Measurements from ENCODE around the gene SYTL3. TPM values are rescaled to one million over a fixed set of nuclear protein-coding genes. Genes with fewer than 3 reads are reported as not detected.

The SYTL3 gene
- total and polyA plus RNA-seq, 2 donors from 2014 or later, result 3.1 to 16.0 TPM

DNA sequence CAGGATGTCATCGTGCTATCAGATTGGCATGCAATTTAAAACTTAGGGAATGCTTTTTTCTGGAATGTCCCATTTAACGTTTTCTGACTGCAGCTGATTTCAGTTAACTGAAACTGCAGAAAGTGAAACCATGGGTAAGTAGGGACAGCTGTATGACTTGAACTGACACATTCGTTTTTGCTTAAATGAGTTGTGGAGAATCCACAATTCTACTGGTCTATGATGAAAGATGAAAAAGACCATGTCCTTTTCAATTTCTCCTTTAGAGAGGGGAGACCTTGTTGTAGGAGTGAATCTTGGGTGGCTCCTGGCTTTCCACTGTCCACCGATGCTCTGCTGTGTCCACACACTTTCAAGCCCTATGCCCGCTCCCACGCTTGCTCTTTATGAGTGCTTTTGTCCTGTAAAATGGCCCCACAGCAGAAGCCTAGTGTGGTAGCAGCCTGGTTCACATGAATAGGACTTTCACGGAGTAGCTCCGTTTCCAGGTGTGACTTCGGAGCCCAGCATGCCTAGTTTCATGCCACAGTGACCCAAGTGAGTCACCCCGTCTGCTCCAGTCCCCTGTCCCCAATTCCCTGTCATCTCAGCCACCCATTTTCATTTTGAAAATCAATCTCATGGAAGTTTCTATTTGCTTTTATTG lies 27.2 kb upstream of the SYTL3 start:
- H3K27ac ChIP-seq (ENCODE audit: low read depth in 2 of 2, low read length in 2 of 2), result no peak overlapping the region
- H3K36me3 ChIP-seq (ENCODE audit: control insufficient read depth in 2 of 3, insufficient read depth in 3 of 3, low read length in 3 of 3), result peaks cover 3 to 7% (median 6%) of the 10 kb centered on the region in 3 donors
- intact Hi-C loops (cut with DNase I), result no loop called here
- DNase-seq (peak in 1 of 5 donors; percentile 34), FAIRE-seq (no peak)
- TF ChIP-seq, protein P1, sequence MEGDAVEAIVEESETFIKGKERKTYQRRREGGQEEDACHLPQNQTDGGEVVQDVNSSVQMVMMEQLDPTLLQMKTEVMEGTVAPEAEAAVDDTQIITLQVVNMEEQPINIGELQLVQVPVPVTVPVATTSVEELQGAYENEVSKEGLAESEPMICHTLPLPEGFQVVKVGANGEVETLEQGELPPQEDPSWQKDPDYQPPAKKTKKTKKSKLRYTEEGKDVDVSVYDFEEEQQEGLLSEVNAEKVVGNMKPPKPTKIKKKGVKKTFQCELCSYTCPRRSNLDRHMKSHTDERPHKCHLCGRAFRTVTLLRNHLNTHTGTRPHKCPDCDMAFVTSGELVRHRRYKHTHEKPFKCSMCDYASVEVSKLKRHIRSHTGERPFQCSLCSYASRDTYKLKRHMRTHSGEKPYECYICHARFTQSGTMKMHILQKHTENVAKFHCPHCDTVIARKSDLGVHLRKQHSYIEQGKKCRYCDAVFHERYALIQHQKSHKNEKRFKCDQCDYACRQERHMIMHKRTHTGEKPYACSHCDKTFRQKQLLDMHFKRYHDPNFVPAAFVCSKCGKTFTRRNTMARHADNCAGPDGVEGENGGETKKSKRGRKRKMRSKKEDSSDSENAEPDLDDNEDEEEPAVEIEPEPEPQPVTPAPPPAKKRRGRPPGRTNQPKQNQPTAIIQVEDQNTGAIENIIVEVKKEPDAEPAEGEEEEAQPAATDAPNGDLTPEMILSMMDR (IDR thresholded peaks at IDR 0.05; ENCODE audit: borderline replicate concordance, extremely low read depth, insufficient read depth), result no peak
- H3K9ac ChIP-seq (ENCODE audit: low read length in 3 of 3), result no peak overlapping the region
- H3K27me3 ChIP-seq (ENCODE audit: control insufficient read depth, insufficient read depth, low read length), result no peaks in the 10 kb centered on the region
- peaks cover 0 to 15% (median 0%) of the 10 kb centered on the region in 3 donors for H3K4me1 ChIP-seq (ENCODE audit: control insufficient read depth in 2 of 3, insufficient read depth in 2 of 3, low read depth in 1 of 3, low read length in 3 of 3)
- no peak overlapping the region for H3K4me3 ChIP-seq (ENCODE audit: low read length in 3 of 3)
- no peaks in the 10 kb centered on the region for H3K9me3 ChIP-seq (ENCODE audit: control insufficient read depth in 2 of 3, insufficient read depth in 1 of 3, low read length in 3 of 3)

DNA sequence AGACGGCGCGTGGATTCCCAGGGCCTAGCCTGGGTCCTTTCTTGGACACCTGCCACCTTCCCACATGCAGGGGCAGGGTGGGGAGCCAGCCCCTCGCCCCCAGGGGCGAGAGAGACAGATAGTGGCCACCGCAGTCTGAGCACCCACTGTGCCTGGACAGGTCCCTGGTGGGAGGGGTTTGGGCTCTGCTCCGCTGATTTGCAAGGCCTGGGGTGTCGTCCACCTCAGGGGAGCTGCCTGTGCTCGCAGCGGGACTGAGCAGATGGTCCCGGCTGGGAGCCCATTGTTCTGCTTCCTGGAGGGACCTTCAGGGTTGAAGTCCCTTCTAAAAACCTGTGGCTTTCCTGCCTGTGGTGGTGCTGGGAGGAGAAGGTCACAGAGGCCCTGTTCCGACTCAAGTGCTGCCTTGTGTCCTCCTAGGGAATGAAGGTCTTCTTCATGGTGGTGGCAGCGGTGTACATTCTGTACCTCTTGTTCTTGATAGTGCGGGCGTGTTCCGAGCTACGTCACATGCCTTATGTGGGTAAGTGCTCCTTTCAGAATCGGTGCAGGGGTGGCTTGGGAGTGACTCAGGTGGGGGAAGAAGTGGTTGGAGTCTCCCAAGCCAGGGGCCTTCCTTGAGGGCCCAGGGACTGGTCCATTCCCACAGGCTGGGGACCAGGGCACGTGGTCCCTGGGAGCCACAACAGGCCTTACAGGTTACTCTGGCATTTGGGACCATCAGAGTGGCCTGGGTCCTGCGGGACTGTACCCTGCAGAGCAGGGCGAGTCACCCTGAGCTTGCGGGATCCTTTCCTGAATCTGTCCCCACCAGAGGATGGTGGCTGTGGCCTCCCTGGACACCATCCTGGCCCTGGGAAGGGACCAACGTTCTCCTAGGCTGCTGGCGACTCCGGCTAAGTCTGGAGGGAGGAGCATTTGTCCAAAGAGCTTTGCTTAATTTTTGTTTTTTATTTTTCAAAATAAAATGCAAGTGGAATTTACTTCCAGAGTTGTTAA lies 24.9 kb upstream of the SYTL3 start:
- no peak overlapping the region for H3K9ac ChIP-seq (ENCODE audit: low read length in 3 of 3)

DNA sequence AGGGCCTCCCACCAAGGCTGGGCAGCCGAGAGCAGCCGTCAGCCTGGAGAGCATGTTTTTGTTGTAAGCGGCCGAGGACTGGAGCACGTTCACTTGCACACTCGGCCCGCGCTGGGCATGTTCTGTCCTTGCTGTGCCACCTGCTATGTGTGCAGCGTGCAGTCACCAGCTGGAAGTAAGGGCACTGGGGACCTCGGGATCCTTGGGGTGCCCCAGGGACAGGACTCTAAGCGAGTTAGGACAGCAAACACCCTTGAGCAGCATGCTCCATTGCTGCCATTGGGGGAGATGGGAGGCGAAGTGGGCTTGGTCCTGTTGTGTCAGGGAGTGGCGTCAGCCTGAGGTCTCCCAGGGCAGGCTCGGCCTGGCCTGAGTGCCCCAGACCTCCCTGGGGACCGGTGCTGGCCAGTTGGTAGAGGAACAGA lies 24.0 kb upstream of the SYTL3 start:
- TF ChIP-seq, protein P1 (IDR thresholded peaks at IDR 0.05; ENCODE audit: borderline replicate concordance, extremely low read depth, insufficient read depth), result no peak

More for the DNA sequence above, 24.9 kb upstream of the SYTL3 start:
- DNase-seq (peak in 1 of 5 donors; percentile 53), FAIRE-seq (no peak)
- Histone ChIP-seq H3K4me1 (ENCODE audit: control insufficient read depth in 2 of 3, insufficient read depth in 2 of 3, low read depth in 1 of 3, low read length in 3 of 3) (peaks cover 0 to 15% (median 0%) of the 10 kb centered on the region in 3 donors), H3K27me3 (ENCODE audit: control insufficient read depth, insufficient read depth, low read length) (no peaks in the 10 kb centered on the region), H3K4me3 (ENCODE audit: low read length in 3 of 3) (no peak overlapping the region), H3K27ac (ENCODE audit: low read depth in 2 of 2, low read length in 2 of 2) (peak overlapping the region in 1 of 2 donors; percentile 13), H3K36me3 (ENCODE audit: control insufficient read depth in 2 of 3, insufficient read depth in 3 of 3, low read length in 3 of 3) (peaks cover 3 to 7% (median 6%) of the 10 kb centered on the region in 3 donors), H3K9me3 (ENCODE audit: control insufficient read depth in 2 of 3, insufficient read depth in 1 of 3, low read length in 3 of 3) (no peaks in the 10 kb centered on the region)
- intact Hi-C loops (cut with DNase I), result no loop called here
- TF ChIP-seq, protein P1 (IDR thresholded peaks at IDR 0.05; ENCODE audit: borderline replicate concordance, extremely low read depth, insufficient read depth), result no peak

More for the DNA sequence above, 24.0 kb upstream of the SYTL3 start:
- FAIRE-seq, result no peak
- Histone ChIP-seq H3K9me3 (ENCODE audit: control insufficient read depth in 2 of 3, insufficient read depth in 1 of 3, low read length in 3 of 3) (no peaks in the 10 kb centered on the region), H3K27me3 (ENCODE audit: control insufficient read depth, insufficient read depth, low read length) (no peaks in the 10 kb centered on the region), H3K9ac (ENCODE audit: low read length in 3 of 3) (no peak overlapping the region), H3K27ac (ENCODE audit: low read depth in 2 of 2, low read length in 2 of 2) (peak overlapping the region; percentile 16 to 59), H3K4me3 (ENCODE audit: low read length in 3 of 3) (no peak overlapping the region), H3K36me3 (ENCODE audit: control insufficient read depth in 2 of 3, insufficient read depth in 3 of 3, low read length in 3 of 3) (peaks cover 3 to 7% (median 6%) of the 10 kb centered on the region in 3 donors), H3K4me1 (ENCODE audit: control insufficient read depth in 2 of 3, insufficient read depth in 2 of 3, low read depth in 1 of 3, low read length in 3 of 3) (peaks cover 0 to 17% (median 0%) of the 10 kb centered on the region in 3 donors)
- no peak for DNase-seq
- intact Hi-C loops (cut with DNase I), result no loop called here
